Ascending aorta (tissue), 2 donors: Measurements from ENCODE around the gene CENPS. TPM values are rescaled to one million over a fixed set of nuclear protein-coding genes. Genes with fewer than 3 reads are reported as not detected.
"Not testable (repeated sequence)": the region's sequence is repeated elsewhere in the genome, so short reads cannot be mapped to it uniquely, and the experiment has no call there.

Experiments
- DNase-seq, 2 donors: peaks; one replicate each; pipeline ENCODE4 v3.0.0-alpha.2; 2019; ENCODE audit warnings: low spot score in 2 of 2
- H3K27ac ChIP-seq, 2 donors: fragments of 200-600 bp; sonication (generic); one replicate each; pipeline ENCODE4 v1.5.1; 2016 to 2017; ENCODE audit warnings: mild to moderate bottlenecking in 1 of 2
- H3K27me3 ChIP-seq: fragments of 200-600 bp; sonication (generic); one replicate; pipeline ENCODE4 v1.5.1; 2017
- H3K36me3 ChIP-seq, 2 donors: fragments of 200-600 bp; sonication (generic); one replicate each; pipeline ENCODE4 v1.5.1; 2016
- H3K4me1 ChIP-seq, 2 donors: fragments of 200-600 bp; sonication (generic); one replicate each; pipeline ENCODE4 v1.5.1; 2016 to 2017; ENCODE audit warnings: mild to moderate bottlenecking in 1 of 2
- H3K4me3 ChIP-seq, 2 donors: fragments of 200-600 bp; sonication (generic); one replicate each; pipeline ENCODE4 v1.5.1; 2016 to 2017; ENCODE audit warnings: mild to moderate bottlenecking in 1 of 2
- H3K9me3 ChIP-seq, 2 donors: fragments of 200-600 bp; sonication (generic); one replicate each; pipeline ENCODE4 v1.5.1; 2016
- CTCF ChIP-seq, 3 experiments: fragments of 200-600 bp in 2 of 3; fragments of 450-650 bp in 1 of 3; sonication (generic) in 2 of 3; IDR thresholded peaks; one replicate each; pipeline ENCODE4 v1.5.1; 2016 to 2019; ENCODE audit warnings: antibody characterized with exemption in 3 of 3, mild to moderate bottlenecking in 1 of 3, moderate library complexity in 1 of 3
- intact Hi-C: fragments of 100-400 bp; cut with DNase I; formaldehyde crosslinking; loops from one replicate; pipeline ENCODE4 v1.15.1; 2023
- total RNA-seq: library from RNA; depleted of rRNA; stranded (reverse); fragments of >200 nt; gene quantifications from one replicate; pipeline ENCODE4 v1.1.0, GENCODE V29; 2016

The CENPS gene
- total RNA-seq, 1 donor from 2014 or later = not detected

DNA sequence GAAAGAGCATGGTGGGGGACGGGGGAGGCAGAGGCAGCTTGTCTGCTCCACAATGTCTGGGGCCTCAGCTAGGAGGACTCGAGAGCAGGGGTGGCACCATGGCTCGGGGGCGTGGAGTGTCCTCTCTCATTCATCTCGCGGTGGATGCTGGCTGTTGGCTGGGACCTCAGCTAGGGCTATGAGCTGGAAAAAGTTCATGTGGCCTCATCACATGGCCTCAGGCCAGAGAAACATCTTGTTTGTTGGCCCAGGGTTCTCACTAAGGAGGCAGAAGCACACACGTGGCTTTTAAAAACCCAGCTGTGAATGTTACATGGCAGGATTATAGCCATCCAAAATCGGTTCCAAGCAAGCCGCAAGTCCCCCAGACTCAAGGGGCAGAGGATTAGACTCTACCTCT lies 6.2 kb upstream of the CENPS start:
- H3K27ac ChIP-seq = no peak overlapping the region
- H3K27me3 ChIP-seq = no peaks in the 10 kb centered on the region
- intact Hi-C loops = no loop called here
- DNase-seq = no peak
- H3K36me3 ChIP-seq = peaks cover 17% of the 10 kb centered on the region in 2 donors
- no peak for TF ChIP-seq CTCF (IDR thresholded peaks at IDR 0.05)
- H3K4me3 ChIP-seq = no peak overlapping the region
- no peaks in the 10 kb centered on the region for H3K9me3 ChIP-seq
- H3K4me1 ChIP-seq = no peaks in the 10 kb centered on the region

DNA sequence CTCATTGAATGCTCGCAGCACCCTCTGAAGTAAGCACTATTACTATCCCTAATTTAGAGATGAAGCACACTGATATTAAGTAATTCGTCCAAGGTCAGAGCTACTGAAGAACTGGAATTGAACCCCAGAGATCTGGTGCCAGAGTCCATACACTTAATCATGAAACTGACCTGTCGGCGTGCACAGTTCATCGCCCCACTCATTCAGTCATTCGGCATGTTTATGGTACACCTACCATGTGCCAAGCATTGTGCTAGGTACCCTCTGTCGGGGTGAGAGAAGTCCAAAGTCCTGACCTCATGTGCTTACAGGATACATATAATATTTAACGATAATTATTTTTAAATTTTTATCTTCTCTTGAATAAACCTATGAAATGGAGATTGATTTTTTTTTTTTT lies 5.6 kb upstream of the CENPS start:
- no peak overlapping the region for H3K4me3 ChIP-seq
- no peak for DNase-seq
- peaks cover 0 to 2% of the 10 kb centered on the region in 2 donors for H3K4me1 ChIP-seq
- no peaks in the 10 kb centered on the region for H3K9me3 ChIP-seq
- H3K27ac ChIP-seq = no peak overlapping the region
- no peak for TF ChIP-seq CTCF (IDR thresholded peaks at IDR 0.05)
- peaks cover 10 to 11% of the 10 kb centered on the region in 2 donors for H3K36me3 ChIP-seq
- intact Hi-C loops = loop anchor here (5.0 kb wide), 1 partner anchor 547 kb away; no protein-coding TSS in a partner anchor
- no peaks in the 10 kb centered on the region for H3K27me3 ChIP-seq

DNA sequence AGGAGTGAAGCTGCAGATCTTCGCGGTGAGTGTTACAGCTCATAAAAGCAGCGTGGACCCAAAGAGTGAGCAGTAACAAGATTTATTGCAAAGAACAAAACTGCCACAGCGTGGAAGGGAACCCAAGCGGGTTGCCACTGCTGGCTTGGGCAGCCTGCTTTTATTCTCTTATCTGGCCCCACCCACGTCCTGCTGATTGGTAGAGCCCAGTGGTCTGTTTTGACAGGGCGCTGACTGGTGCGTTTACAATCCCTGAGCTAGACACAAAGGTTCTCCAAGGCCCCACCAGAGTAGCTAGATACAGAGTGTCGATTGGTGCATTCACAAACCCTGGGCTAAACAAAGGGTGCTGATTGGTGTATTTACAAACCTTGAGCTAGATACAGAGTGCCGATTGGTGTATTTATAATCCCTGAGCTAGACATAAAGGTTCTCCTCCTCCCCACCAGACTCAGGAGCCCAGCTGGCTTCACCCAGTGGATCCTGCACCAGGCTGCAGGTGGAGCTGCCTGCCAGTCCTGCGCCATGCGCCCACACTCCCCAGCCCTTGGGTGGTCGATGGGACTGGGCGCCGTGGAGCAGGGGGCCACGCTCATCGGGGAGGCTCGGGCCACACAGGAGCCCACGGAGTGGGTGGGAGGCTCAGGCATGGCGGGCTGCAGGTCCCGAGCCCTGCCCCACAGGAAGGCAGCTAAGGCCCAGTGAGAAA lies 4.3 kb upstream of the CENPS start:
- DNase-seq, H3K36me3 ChIP-seq, H3K27ac ChIP-seq, H3K4me3 ChIP-seq, H3K27me3 ChIP-seq, H3K4me1 ChIP-seq, H3K9me3 ChIP-seq: not testable (repeated sequence)
- intact Hi-C loops = loop anchor here (5.0 kb wide), 1 partner anchor 549 kb away; no protein-coding TSS in a partner anchor

DNA sequence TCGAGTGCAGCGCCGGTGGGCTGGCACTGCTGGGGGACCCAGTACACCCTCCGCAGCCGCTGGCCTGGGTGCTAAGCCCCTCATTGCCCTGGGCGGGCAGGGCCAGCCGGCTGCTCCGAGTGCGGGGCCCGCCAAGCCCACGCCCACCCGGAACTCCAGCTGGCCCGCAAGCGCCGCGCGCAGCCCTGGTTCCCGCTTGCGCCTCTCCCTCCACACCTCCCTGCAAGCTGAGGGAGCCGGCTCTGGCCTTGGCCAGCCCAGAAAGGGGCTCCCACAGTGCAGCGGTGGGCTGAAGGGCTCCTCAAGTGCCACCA lies 3.7 kb upstream of the CENPS start:
- not testable (repeated sequence) for H3K27me3 ChIP-seq, H3K36me3 ChIP-seq, H3K9me3 ChIP-seq, DNase-seq, H3K4me3 ChIP-seq, H3K27ac ChIP-seq
- intact Hi-C loops = loop anchor here (5.0 kb wide), 1 partner anchor 549 kb away; no protein-coding TSS in a partner anchor
- H3K4me1 ChIP-seq = peaks cover 5 to 11% of the 10 kb centered on the region in 2 donors

GRCh38 chr1:10428984-10429383 lies 1.2 kb upstream of the CENPS start:
- Histone ChIP-seq H3K4me3 (no peak overlapping the region), H3K36me3 (no peaks in the 10 kb centered on the region), H3K4me1 (peaks cover 5 to 12% of the 10 kb centered on the region in 2 donors), H3K27ac (no peak overlapping the region), H3K9me3 (no peaks in the 10 kb centered on the region), H3K27me3 (no peaks in the 10 kb centered on the region)
- no peak for DNase-seq
- no peak for TF ChIP-seq CTCF (IDR thresholded peaks at IDR 0.05)
- intact Hi-C loops = loop anchor here (1.0 to 5.0 kb wide), 2 partner anchors 52 to 552 kb away; no protein-coding TSS in a partner anchor

DNA sequence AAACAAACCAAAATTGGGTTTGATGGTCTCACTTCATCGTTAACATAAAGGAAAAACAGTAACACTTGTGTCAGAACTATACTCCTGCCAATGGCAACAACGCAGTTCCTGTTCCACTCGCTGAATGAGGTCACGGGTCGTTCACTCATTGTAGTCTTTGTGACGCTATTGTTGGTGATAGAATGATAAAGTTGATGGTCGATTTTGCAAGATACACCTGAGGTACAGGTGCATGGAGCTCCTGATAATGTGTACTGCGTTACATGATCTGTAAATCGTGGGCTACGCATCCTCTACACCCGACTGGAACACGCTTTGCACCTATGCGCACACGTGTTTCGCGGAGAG lies 391 bp upstream of the CENPS start:
- Histone ChIP-seq H3K4me1 (peaks cover 5 to 12% of the 10 kb centered on the region in 2 donors), H3K27ac (no peak overlapping the region), H3K27me3 (no peaks in the 10 kb centered on the region), H3K9me3 (no peaks in the 10 kb centered on the region), H3K36me3 (no peaks in the 10 kb centered on the region), H3K4me3 (peak overlapping the region; percentile 84 to 97)
- DNase-seq = no peak
- TF ChIP-seq CTCF (IDR thresholded peaks at IDR 0.05) = no peak
- intact Hi-C loops = loop anchor here (1.0 to 5.0 kb wide), 5 partner anchors 31 to 553 kb away; partner anchors contain the start of genes DFFA and PGD
